ENCODE results near the gene AFF2.
"Not testable (repeated sequence)": the region's sequence is repeated elsewhere in the genome, so short reads cannot be mapped to it uniquely, and the experiment has no call there.

AFF2 gene

GRCh38 chrX:148904421-148905111, 404.1 kb downstream of the AFF2 start:
- H3K9ac ChIP-seq (ENCODE audit: low read depth, low read length, poor library complexity), result no peak overlapping the region

GRCh38 chrX:148905400-148905799, 405.0 kb downstream of the AFF2 start:
- Histone ChIP-seq H3K79me1 (ENCODE audit: low read depth, low read length) (no peaks in the 10 kb centered on the region), H3K4me1 (ENCODE audit: control insufficient read depth in 2 of 2, insufficient read depth in 1 of 2, low read depth in 1 of 2, low read length in 2 of 2) (peaks cover 0 to 2% of the 10 kb centered on the region in 2 donors), H2BK12ac (ENCODE audit: low read length) (no peak overlapping the region), H3K23ac (ENCODE audit: low read depth, low read length, poor library complexity) (no peak overlapping the region), H3K4ac (ENCODE audit: low read length) (no peak overlapping the region), H2BK15ac (ENCODE audit: low read length) (no peak overlapping the region), H3K9ac (ENCODE audit: low read depth, low read length, poor library complexity) (no peak overlapping the region), H4K8ac (ENCODE audit: low read depth, low read length) (no peak overlapping the region), H3K4me2 (ENCODE audit: insufficient read depth, low read length, poor library complexity, severe bottlenecking) (no peak overlapping the region), H3K27ac (replicated peaks; ENCODE audit: low read length) (no peak overlapping the region), H2AK5ac (ENCODE audit: low read depth, low read length) (no peak overlapping the region), H2AFZ (ENCODE audit: low read length) (no peak overlapping the region), H2BK5ac (ENCODE audit: low read length) (no peak overlapping the region), H2BK120ac (ENCODE audit: low read depth, low read length) (no peak overlapping the region), H3K36me3 (replicated peaks in 1 of 2; ENCODE audit: control insufficient read depth in 2 of 2, insufficient read depth in 2 of 2, low read length in 2 of 2) (no peaks in the 10 kb centered on the region), H3K4me3 (ENCODE audit: low read length in 2 of 2) (no peak overlapping the region), H3K9me3 (replicated peaks in 1 of 2; ENCODE audit: control insufficient read depth in 2 of 2, insufficient read depth in 1 of 2, low read depth in 1 of 2, low read length in 2 of 2) (no peaks in the 10 kb centered on the region), H3K18ac (ENCODE audit: low read length) (no peak overlapping the region), H4K91ac (ENCODE audit: low read depth, low read length, poor library complexity) (no peak overlapping the region), H3K14ac (ENCODE audit: low read length) (no peak overlapping the region), H3K27me3 (ENCODE audit: control insufficient read depth in 3 of 3, insufficient read depth in 3 of 3, low read depth in 1 of 3, low read length in 3 of 3) (no peaks in the 10 kb centered on the region)
- peak; percentile 30 for DNase-seq (ENCODE audit: low spot score)
- WGBS, 2 donors (ENCODE audit: extremely low coverage in 2 of 2, insufficient read length in 2 of 2, insufficient replicate concordance in 1 of 2), result no CpG with 5 or more reads among the region's 5 CpGs

More at GRCh38 chrX:148904421-148905111, 404.1 kb downstream of the AFF2 start:
- H2BK5ac ChIP-seq (ENCODE audit: low read length), result no peak overlapping the region
- H2AFZ ChIP-seq (ENCODE audit: low read length), result no peak overlapping the region
- no peak overlapping the region for H3K4me3 ChIP-seq (ENCODE audit: low read length in 2 of 2)
- H2BK120ac ChIP-seq (ENCODE audit: low read depth, low read length), result no peak overlapping the region
- no peak overlapping the region for H3K23ac ChIP-seq (ENCODE audit: low read depth, low read length, poor library complexity)
- H3K18ac ChIP-seq (ENCODE audit: low read length), result no peak overlapping the region
- H3K4me1 ChIP-seq (ENCODE audit: control insufficient read depth in 2 of 2, insufficient read depth in 1 of 2, low read depth in 1 of 2, low read length in 2 of 2), result peaks cover 0 to 2% of the 10 kb centered on the region in 2 donors
- no peaks in the 10 kb centered on the region for H3K9me3 ChIP-seq (replicated peaks in 1 of 2; ENCODE audit: control insufficient read depth in 2 of 2, insufficient read depth in 1 of 2, low read depth in 1 of 2, low read length in 2 of 2)
- no peak overlapping the region for H4K8ac ChIP-seq (ENCODE audit: low read depth, low read length)
- H3K14ac ChIP-seq (ENCODE audit: low read length), result no peak overlapping the region
- no peaks in the 10 kb centered on the region for H3K36me3 ChIP-seq (replicated peaks in 1 of 2; ENCODE audit: control insufficient read depth in 2 of 2, insufficient read depth in 2 of 2, low read length in 2 of 2)
- no peak overlapping the region for H3K4ac ChIP-seq (ENCODE audit: low read length)
- no peak overlapping the region for H2BK12ac ChIP-seq (ENCODE audit: low read length)
- no peak overlapping the region for H2BK15ac ChIP-seq (ENCODE audit: low read length)
- H3K27me3 ChIP-seq (ENCODE audit: control insufficient read depth in 3 of 3, insufficient read depth in 3 of 3, low read depth in 1 of 3, low read length in 3 of 3), result no peaks in the 10 kb centered on the region
- H4K91ac ChIP-seq (ENCODE audit: low read depth, low read length, poor library complexity), result no peak overlapping the region
- no peak overlapping the region for H3K27ac ChIP-seq (replicated peaks; ENCODE audit: low read length)
- no peak for DNase-seq (ENCODE audit: low spot score)
- no CpG with 5 or more reads among the region's 3 CpGs for WGBS, 2 donors (ENCODE audit: extremely low coverage in 2 of 2, insufficient read length in 2 of 2, insufficient replicate concordance in 1 of 2)
- H3K4me2 ChIP-seq (ENCODE audit: insufficient read depth, low read length, poor library complexity, severe bottlenecking), result no peak overlapping the region
- no peak overlapping the region for H2AK5ac ChIP-seq (ENCODE audit: low read depth, low read length)
- H3K79me1 ChIP-seq (ENCODE audit: low read depth, low read length), result no peaks in the 10 kb centered on the region

DNA sequence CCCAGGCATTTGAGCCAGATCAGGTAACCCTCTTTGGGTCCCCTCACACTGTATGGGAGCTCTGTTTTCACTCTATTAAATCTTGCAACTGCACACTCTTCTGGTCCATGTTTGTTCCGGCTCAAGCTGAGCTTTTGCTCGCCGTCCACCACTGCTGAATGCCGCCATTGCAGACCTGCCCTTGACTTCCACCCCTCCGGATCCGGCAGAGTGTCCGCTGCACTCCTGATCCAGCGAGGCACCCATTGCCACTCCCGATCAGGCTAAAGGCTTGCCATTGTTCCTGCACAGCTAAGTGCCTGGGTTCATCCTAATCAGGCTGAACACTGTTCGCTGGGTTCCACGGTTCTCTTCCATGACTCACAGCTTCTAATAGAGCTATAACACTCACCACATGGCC, 406.2 kb downstream of the AFF2 start:
- not testable (repeated sequence) for H3K36me3 ChIP-seq (replicated peaks in 1 of 2; ENCODE audit: control insufficient read depth in 2 of 2, insufficient read depth in 2 of 2, low read length in 2 of 2); H3K9me3 ChIP-seq (replicated peaks in 1 of 2; ENCODE audit: control insufficient read depth in 2 of 2, insufficient read depth in 1 of 2, low read depth in 1 of 2, low read length in 2 of 2); H2AK5ac ChIP-seq (ENCODE audit: low read depth, low read length); H3K4me2 ChIP-seq (ENCODE audit: insufficient read depth, low read length, poor library complexity, severe bottlenecking); H3K79me1 ChIP-seq (ENCODE audit: low read depth, low read length); H4K8ac ChIP-seq (ENCODE audit: low read depth, low read length); DNase-seq (ENCODE audit: low spot score); H2BK120ac ChIP-seq (ENCODE audit: low read depth, low read length); H2BK5ac ChIP-seq (ENCODE audit: low read length); H3K4me3 ChIP-seq (ENCODE audit: low read length in 2 of 2); H2BK15ac ChIP-seq (ENCODE audit: low read length); H3K18ac ChIP-seq (ENCODE audit: low read length); H2BK12ac ChIP-seq (ENCODE audit: low read length); H3K9ac ChIP-seq (ENCODE audit: low read depth, low read length, poor library complexity); H2AFZ ChIP-seq (ENCODE audit: low read length); H4K91ac ChIP-seq (ENCODE audit: low read depth, low read length, poor library complexity); H3K27ac ChIP-seq (replicated peaks; ENCODE audit: low read length); H3K4ac ChIP-seq (ENCODE audit: low read length); H3K27me3 ChIP-seq (ENCODE audit: control insufficient read depth in 3 of 3, insufficient read depth in 3 of 3, low read depth in 1 of 3, low read length in 3 of 3); H3K23ac ChIP-seq (ENCODE audit: low read depth, low read length, poor library complexity); H3K4me1 ChIP-seq (ENCODE audit: control insufficient read depth in 2 of 2, insufficient read depth in 1 of 2, low read depth in 1 of 2, low read length in 2 of 2); H3K14ac ChIP-seq (ENCODE audit: low read length)
- WGBS, 2 donors (ENCODE audit: extremely low coverage in 2 of 2, insufficient read length in 2 of 2, insufficient replicate concordance in 1 of 2), result no CpG with 5 or more reads among the region's 11 CpGs

DNA sequence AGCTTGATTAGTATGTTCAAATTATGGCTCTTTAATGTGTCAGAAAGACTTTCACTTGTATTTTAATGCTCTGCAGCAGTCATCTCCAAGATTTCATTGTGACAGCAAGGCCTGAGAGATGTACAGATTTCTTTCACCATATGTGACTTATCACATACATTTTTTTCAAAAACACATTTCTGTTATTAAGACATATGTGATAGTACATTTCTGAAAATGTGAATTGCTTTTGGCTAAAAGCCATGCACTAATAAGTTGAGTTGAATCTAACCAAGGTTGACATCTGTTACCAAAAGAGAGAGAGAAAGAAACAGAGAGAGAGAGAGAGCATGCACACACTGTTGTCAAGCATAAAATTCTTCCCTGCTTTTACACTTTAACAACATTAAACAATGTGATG, 409.3 kb downstream of the AFF2 start:
- Histone ChIP-seq H3K9me3 (replicated peaks in 1 of 2; ENCODE audit: control insufficient read depth in 2 of 2, insufficient read depth in 1 of 2, low read depth in 1 of 2, low read length in 2 of 2) (no peaks in the 10 kb centered on the region), H3K4me3 (ENCODE audit: low read length in 2 of 2) (no peak overlapping the region), H3K4ac (ENCODE audit: low read length) (no peak overlapping the region), H3K27me3 (ENCODE audit: control insufficient read depth in 3 of 3, insufficient read depth in 3 of 3, low read depth in 1 of 3, low read length in 3 of 3) (no peaks in the 10 kb centered on the region), H2AK5ac (ENCODE audit: low read depth, low read length) (no peak overlapping the region), H3K23ac (ENCODE audit: low read depth, low read length, poor library complexity) (no peak overlapping the region), H2AFZ (ENCODE audit: low read length) (no peak overlapping the region), H3K27ac (replicated peaks; ENCODE audit: low read length) (no peak overlapping the region), H3K9ac (ENCODE audit: low read depth, low read length, poor library complexity) (no peak overlapping the region), H2BK5ac (ENCODE audit: low read length) (no peak overlapping the region), H2BK15ac (ENCODE audit: low read length) (no peak overlapping the region), H4K8ac (ENCODE audit: low read depth, low read length) (no peak overlapping the region), H2BK120ac (ENCODE audit: low read depth, low read length) (no peak overlapping the region), H2BK12ac (ENCODE audit: low read length) (no peak overlapping the region), H3K14ac (ENCODE audit: low read length) (no peak overlapping the region), H3K79me1 (ENCODE audit: low read depth, low read length) (no peaks in the 10 kb centered on the region), H3K4me1 (ENCODE audit: control insufficient read depth in 2 of 2, insufficient read depth in 1 of 2, low read depth in 1 of 2, low read length in 2 of 2) (peaks cover 0 to 2% of the 10 kb centered on the region in 2 donors), H3K36me3 (replicated peaks in 1 of 2; ENCODE audit: control insufficient read depth in 2 of 2, insufficient read depth in 2 of 2, low read length in 2 of 2) (no peaks in the 10 kb centered on the region), H3K4me2 (ENCODE audit: insufficient read depth, low read length, poor library complexity, severe bottlenecking) (no peak overlapping the region), H3K18ac (ENCODE audit: low read length) (no peak overlapping the region), H4K91ac (ENCODE audit: low read depth, low read length, poor library complexity) (no peak overlapping the region)
- DNase-seq (ENCODE audit: low spot score), result no peak

All from neuronal stem cell (in vitro differentiated cells).